Thymus (tissue), 11 donors: Measurements from ENCODE around the gene KCNC1. TPM values are rescaled to one million over a fixed set of nuclear protein-coding genes. Genes with fewer than 3 reads are reported as not detected.

Experiments
- DNase-seq, 9 donors: peaks; one replicate each; pipeline ENCODE4 v3.0.0-alpha.2; 2013; ENCODE audit warnings: low spot score in 9 of 9, low read depth in 6 of 9, missing footprints in 1 of 9
- H3K27ac ChIP-seq, 2 donors: one replicate each; pipeline ENCODE4 v1.5.1; 2013; ENCODE audit warnings: control low read depth in 1 of 2, low read depth in 1 of 2, low read length in 1 of 2, mild to moderate bottlenecking in 1 of 2, moderate library complexity in 1 of 2
- H3K27me3 ChIP-seq, 2 donors: one replicate each; pipeline ENCODE4 v1.5.1; 2013; ENCODE audit warnings: low read length in 1 of 2; ENCODE audit not compliant: control insufficient read depth in 2 of 2, insufficient read depth in 1 of 2
- H3K36me3 ChIP-seq, 2 donors: one replicate each; pipeline ENCODE4 v1.5.1; 2013; ENCODE audit warnings: low read length in 1 of 2, mild to moderate bottlenecking in 1 of 2, moderate library complexity in 1 of 2; ENCODE audit not compliant: control insufficient read depth in 2 of 2, insufficient read depth in 2 of 2
- H3K4me1 ChIP-seq, 2 donors: one replicate each; pipeline ENCODE4 v1.5.1; 2013; ENCODE audit warnings: low read length in 2 of 2; ENCODE audit not compliant: control insufficient read depth in 2 of 2, insufficient read depth in 2 of 2
- H3K4me3 ChIP-seq, 2 donors: one replicate each; pipeline ENCODE4 v1.5.1; 2013; ENCODE audit warnings: low read length in 2 of 2, control low read depth in 1 of 2, mild to moderate bottlenecking in 1 of 2
- H3K9me3 ChIP-seq, 2 donors: one replicate each; pipeline ENCODE4 v1.5.1; 2013; ENCODE audit warnings: low read length in 1 of 2, mild to moderate bottlenecking in 1 of 2; ENCODE audit not compliant: control insufficient read depth in 2 of 2, insufficient read depth in 1 of 2
- WGBS: extraction: QIAGEN DNeasy Blood & Tissue Kit; methylation state at CpG from one replicate; pipeline ENCODE4 v1.1.7; 2013; 5-methylcytosine and 5-hydroxymethylcytosine counted together
- polyA plus RNA-seq: library from polyadenylated mRNA; stranded (reverse); fragments of 200-250 nt; gene quantifications from one replicate; pipeline ENCODE4 v1.2.3, GENCODE V29; 2013
- total RNA-seq: library from RNA; stranded (reverse); fragments of 120-200 nt; gene quantifications from one replicate; pipeline ENCODE4 v1.2.4, GENCODE V29; 2013
- donor health status: healthy.

Gene KCNC1
- total and polyA plus RNA-seq, 2 donors = under 0.01 to 0.30 TPM

DNA sequence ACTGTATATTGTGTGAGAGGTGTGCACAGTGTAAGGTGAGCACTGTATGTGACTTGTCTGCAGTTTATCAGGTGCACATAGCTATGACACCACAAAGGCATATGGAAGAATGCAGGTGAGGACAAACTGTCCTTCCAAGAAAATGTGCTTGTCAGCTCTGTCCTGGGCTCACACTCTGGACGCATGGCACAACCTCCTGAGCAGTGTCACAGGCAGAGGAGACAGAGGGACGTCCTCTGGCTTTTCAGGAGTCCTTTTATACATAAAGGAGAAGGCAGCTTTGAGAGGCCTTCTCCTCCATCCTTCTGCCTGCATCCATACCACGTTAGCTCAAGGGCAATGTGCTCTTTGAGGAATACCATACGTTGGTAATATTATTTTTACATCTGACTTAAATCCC, 22.7 kb upstream of the KCNC1 start:
- Histone ChIP-seq H3K9me3 (no peaks in the 10 kb centered on the region), H3K4me3 (no peak overlapping the region), H3K36me3 (no peaks in the 10 kb centered on the region), H3K27ac (no peak overlapping the region), H3K4me1 (no peaks in the 10 kb centered on the region), H3K27me3 (peaks cover 7 to 51% of the 10 kb centered on the region in 2 donors)
- DNase-seq = no peak
- WGBS = 41% methylated on average over 4 of the region's 4 CpGs

DNA sequence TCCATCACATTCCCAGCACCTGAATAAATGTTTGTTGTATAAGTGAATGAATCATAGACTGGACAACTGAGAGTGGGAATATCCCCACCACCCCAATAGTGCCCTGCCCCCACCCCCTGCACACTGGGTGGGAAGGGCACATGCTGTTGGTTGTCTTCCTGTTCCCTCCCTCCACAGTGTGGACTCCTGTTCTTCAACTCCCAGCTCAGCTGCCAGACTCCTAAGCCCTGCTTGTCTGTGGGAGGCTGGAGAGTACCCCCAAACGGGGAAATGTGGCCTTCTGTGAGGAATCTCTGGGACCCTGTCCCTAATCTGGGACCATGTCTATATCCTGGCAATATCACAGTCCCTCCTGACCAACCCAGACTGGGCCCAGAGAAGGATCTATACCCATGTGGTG, 20.7 kb upstream of the KCNC1 start:
- WGBS = 34% methylated on average over 1 of the region's 1 CpG
- no peaks in the 10 kb centered on the region for H3K9me3 ChIP-seq
- H3K36me3 ChIP-seq = no peaks in the 10 kb centered on the region
- DNase-seq = no peak
- H3K27me3 ChIP-seq = peaks cover 27 to 71% of the 10 kb centered on the region in 2 donors
- H3K27ac ChIP-seq = no peak overlapping the region
- H3K4me3 ChIP-seq = no peak overlapping the region
- no peaks in the 10 kb centered on the region for H3K4me1 ChIP-seq

DNA sequence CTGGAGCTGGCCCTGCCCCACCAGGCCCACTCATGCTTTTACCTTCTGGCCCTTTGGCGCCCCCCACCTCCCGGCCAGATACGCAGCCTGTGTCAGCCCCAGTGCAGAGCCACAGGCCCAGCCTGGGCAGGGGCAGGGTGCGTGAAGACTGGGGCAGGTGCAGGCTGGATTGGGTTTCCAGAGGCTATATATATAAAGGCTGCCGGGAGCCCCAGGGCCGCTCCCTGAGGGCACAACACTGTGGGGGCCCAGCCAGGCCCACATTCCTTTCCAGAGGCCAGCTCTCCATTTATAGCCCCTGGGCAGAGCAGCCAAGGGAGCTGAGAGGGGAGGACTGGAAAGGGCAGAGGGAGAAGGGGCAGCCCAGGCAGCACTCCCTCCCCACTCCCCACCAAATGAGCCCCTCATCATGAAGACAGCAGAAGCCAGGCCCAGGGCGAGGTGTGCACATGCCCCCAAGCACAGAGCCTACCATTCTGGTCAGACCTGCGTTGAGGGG, 20.2 kb upstream of the KCNC1 start:
- no peaks in the 10 kb centered on the region for H3K36me3 ChIP-seq
- 56% methylated on average over 8 of the region's 8 CpGs for WGBS
- peaks cover 33 to 76% of the 10 kb centered on the region in 2 donors for H3K27me3 ChIP-seq
- H3K4me3 ChIP-seq = no peak overlapping the region
- H3K4me1 ChIP-seq = no peaks in the 10 kb centered on the region
- H3K27ac ChIP-seq = no peak overlapping the region
- no peak for DNase-seq
- H3K9me3 ChIP-seq = no peaks in the 10 kb centered on the region

DNA sequence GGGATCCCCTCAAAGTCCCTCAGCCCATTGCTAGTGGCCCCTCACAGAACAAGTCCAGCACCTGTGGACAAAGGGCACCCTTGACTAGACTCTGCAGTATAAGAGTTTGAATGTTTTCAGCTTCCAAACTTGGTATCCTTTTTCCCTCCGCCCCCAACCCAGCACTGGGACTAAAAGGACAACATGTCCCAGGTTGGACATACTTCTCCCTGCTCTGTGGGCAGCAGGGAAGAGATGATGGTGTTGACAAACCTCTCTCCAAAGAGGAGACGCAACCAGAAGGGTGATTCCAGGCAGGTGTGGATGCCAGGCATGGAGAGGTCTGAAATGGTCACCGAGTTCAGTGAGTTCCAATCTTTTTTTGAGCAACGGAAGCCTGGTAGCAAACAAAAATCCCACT, 19.7 kb upstream of the KCNC1 start:
- Histone ChIP-seq H3K36me3 (no peaks in the 10 kb centered on the region), H3K27me3 (peaks cover 37 to 78% of the 10 kb centered on the region in 2 donors), H3K4me1 (no peaks in the 10 kb centered on the region), H3K27ac (no peak overlapping the region), H3K9me3 (no peaks in the 10 kb centered on the region), H3K4me3 (no peak overlapping the region)
- no peak for DNase-seq
- WGBS = 92% methylated on average over 4 of the region's 4 CpGs

DNA sequence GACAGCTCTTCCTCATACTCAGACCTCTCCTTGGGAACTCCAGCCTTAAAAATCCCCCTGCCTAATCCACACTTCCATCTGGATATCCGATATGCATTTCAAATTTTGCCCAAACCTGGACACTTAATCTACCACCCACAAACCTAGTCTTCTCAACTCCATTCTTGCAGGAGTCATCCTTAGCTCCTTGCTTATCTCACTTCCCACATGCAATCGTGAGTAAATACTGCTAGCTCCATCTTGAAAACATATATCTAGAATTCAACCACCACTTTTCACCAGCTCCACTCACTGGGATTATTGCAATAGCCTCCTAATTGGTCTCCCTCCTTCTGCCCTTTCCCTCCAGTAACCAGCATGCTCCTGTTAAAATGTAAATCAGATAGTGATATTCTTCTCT, 17.8 kb upstream of the KCNC1 start:
- H3K4me3 ChIP-seq = no peak overlapping the region
- H3K27ac ChIP-seq = no peak overlapping the region
- H3K9me3 ChIP-seq = peaks cover 0 to 6% of the 10 kb centered on the region in 2 donors
- 85% methylated on average over 2 of the region's 2 CpGs for WGBS
- H3K4me1 ChIP-seq = no peaks in the 10 kb centered on the region
- no peak for DNase-seq
- H3K27me3 ChIP-seq = peaks cover 57 to 90% of the 10 kb centered on the region in 2 donors
- H3K36me3 ChIP-seq = no peaks in the 10 kb centered on the region

DNA sequence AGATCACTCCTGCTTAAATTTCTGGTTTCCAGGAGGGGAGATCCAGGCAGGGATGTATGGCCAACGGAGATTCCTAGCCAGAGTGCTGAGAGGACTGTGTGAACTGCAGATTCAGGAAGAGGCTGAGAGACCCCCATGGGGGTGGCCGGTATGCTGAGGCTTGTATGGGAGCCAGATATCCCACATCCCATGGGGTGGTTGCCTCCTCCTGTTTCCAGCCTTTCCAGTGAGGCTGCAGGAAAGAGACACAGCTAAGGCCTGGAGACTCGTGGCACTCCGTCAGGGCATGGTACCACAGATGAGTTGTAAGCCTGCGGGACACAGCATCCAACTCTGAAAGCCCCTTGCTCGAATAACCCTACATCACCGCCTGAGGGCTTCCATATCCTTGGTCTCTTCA, 16.6 kb upstream of the KCNC1 start:
- no peak overlapping the region for H3K27ac ChIP-seq
- 71% methylated on average over 7 of the region's 7 CpGs for WGBS
- peaks cover 69 to 95% of the 10 kb centered on the region in 2 donors for H3K27me3 ChIP-seq
- H3K9me3 ChIP-seq = peaks cover 0 to 6% of the 10 kb centered on the region in 2 donors
- DNase-seq = no peak
- no peak overlapping the region for H3K4me3 ChIP-seq
- no peaks in the 10 kb centered on the region for H3K36me3 ChIP-seq
- H3K4me1 ChIP-seq = no peaks in the 10 kb centered on the region

DNA sequence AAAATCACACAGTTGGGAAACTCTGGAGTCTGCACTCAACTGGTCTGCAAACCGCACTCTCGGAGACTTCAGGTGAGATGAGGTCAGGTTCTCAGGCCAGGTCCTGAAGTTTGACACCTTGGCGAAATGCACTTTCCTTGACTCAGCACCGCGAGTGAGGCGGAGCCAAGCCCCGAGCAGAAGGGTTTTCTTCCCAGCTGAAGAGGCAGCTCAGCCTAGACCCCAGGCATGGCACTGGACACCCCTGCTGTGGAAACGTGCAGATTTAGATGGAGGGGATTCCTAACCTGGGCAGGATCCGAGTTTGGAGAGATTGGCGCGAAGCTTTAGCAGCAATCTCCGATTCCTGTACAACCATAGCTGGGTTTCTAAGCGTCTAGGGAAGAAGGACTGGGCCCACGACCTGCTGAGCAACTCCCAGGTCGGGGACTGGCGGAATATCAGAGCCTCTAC, 16.0 kb upstream of the KCNC1 start:
- peaks cover 0 to 6% of the 10 kb centered on the region in 2 donors for H3K9me3 ChIP-seq
- H3K36me3 ChIP-seq = no peaks in the 10 kb centered on the region
- H3K4me3 ChIP-seq = no peak overlapping the region
- H3K27ac ChIP-seq = no peak overlapping the region
- H3K27me3 ChIP-seq = peaks cover 72 to 95% of the 10 kb centered on the region in 2 donors
- 16% methylated on average over 16 of the region's 16 CpGs for WGBS
- no peaks in the 10 kb centered on the region for H3K4me1 ChIP-seq
- DNase-seq = no peak

DNA sequence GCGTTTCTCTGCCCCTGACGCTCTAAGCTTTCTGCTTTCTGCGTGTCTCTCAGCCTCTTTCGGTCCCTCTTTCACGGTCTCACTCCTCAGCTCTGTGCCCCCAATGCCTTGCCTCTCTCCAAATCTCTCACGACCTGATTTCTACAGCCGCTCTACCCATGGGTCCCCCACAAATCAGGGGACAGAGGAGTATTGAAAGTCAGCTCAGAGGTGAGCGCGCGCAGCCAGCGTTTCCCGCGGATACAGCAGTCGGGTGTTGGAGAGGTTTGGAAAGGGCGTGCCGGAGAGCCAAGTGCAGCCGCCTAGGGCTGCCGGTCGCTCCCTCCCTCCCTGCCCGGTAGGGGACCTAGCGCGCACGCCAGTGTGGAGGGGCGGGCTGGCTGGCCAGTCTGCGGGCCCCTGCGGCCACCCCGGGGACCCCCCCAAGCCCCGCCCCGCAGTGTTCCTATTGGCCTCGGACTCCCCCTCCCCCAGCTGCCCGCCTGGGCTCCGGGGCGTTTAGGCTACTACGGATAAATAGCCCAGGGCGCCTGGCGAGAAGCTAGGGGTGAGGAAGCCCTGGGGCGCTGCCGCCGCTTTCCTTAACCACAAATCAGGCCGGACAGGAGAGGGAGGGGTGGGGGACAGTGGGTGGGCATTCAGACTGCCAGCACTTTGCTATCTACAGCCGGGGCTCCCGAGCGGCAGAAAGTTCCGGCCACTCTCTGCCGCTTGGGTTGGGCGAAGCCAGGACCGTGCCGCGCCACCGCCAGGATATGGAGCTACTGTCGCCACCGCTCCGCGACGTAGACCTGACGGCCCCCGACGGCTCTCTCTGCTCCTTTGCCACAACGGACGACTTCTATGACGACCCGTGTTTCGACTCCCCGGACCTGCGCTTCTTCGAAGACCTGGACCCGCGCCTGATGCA, 15.3 kb upstream of the KCNC1 start, which contains the start of gene MYOD1:
Gene MYOD1, plus strand, starts transcription at position 544 of the 910 bp plus-strand sequence. Its CDS starts 212 bp downstream, at position 756.
- Histone ChIP-seq H3K27ac (no peak within 1 kb of the TSS), H3K4me1 (no peaks in the 10 kb centered on the region), H3K27me3 (peaks cover 75 to 95% of the 10 kb centered on the region in 2 donors), H3K9me3 (peaks cover 0 to 6% of the 10 kb centered on the region in 2 donors), H3K36me3 (no peaks in the 10 kb centered on the region), H3K4me3 (no peak within 1 kb of the TSS)
- 9% methylated on average over 68 of the region's 68 CpGs for WGBS
- DNase-seq = no peak
